SK-N-SH treated with all-trans-retinoic acid at 6 μM for 48 hours (cell line): ENCODE data around the gene ASCL2.

ENCODE experiments used
- ATAC-seq: fragments of 200-7000 bp; cut with Tn5 transposase; 3 replicates; pipeline ENCODE4 v1.9.1; 2020; ENCODE audit warnings: mild to moderate bottlenecking, moderate library complexity
- ARNTL ChIP-seq: fragments of 450-650 bp; formaldehyde crosslinking; IDR thresholded peaks from 2 replicates; pipeline ENCODE4 v1.5.0; 2020; ENCODE audit warnings: low read depth, mild to moderate bottlenecking, moderate library complexity, borderline replicate concordance
- BACH2 ChIP-seq: fragments of 250-450 bp; sonication (Bioruptor Pico); IDR thresholded peaks from 2 replicates; pipeline ENCODE4 v1.9.0; 2021; ENCODE audit warnings: mild to moderate bottlenecking, borderline replicate concordance
- CSDC2 ChIP-seq: fragments of 250-450 bp; sonication (Bioruptor Pico); IDR thresholded peaks from 2 replicates; pipeline ENCODE4 v1.5.0; 2020; ENCODE audit warnings: mild to moderate bottlenecking, moderate library complexity
- ISL1 ChIP-seq: fragments of 250-450 bp; sonication (Bioruptor Pico); IDR thresholded peaks from 2 replicates; pipeline ENCODE4 v2.1.2; 2022; ENCODE audit warnings: mild to moderate bottlenecking, moderate library complexity
- OSR1 ChIP-seq: fragments of 250-450 bp; sonication (Bioruptor Pico); IDR thresholded peaks from 2 replicates; pipeline ENCODE4 v1.8.0; 2022; ENCODE audit warnings: moderate library complexity, mild to moderate bottlenecking, inconsistent platforms
- PPARA ChIP-seq: fragments of 250-450 bp; sonication (Bioruptor Pico); IDR thresholded peaks from 2 replicates; pipeline ENCODE4 v1.5.0; 2020; ENCODE audit warnings: mild to moderate bottlenecking, borderline replicate concordance
- RARB ChIP-seq: fragments of 250-450 bp; sonication (Bioruptor Pico); IDR thresholded peaks from 2 replicates; pipeline ENCODE4 v1.8.0; 2021; ENCODE audit warnings: mild to moderate bottlenecking, moderate library complexity
- SNAI2 ChIP-seq: fragments of 250-450 bp; sonication (Bioruptor Pico); IDR thresholded peaks from 2 replicates; pipeline ENCODE4 v1.5.0; 2020; ENCODE audit warnings: mild to moderate bottlenecking, moderate library complexity
- TCF4 ChIP-seq: fragments of 250-450 bp; sonication (Bioruptor Pico); IDR thresholded peaks from 2 replicates; pipeline ENCODE4 v1.8.0; 2021; ENCODE audit warnings: mild to moderate bottlenecking, moderate library complexity, borderline replicate concordance
- ZFP3 ChIP-seq: fragments of 250-450 bp; sonication (Bioruptor Pico); IDR thresholded peaks from 2 replicates; pipeline ENCODE4 v1.5.0; 2020; ENCODE audit warnings: mild to moderate bottlenecking, moderate library complexity
- ZFP30 ChIP-seq: fragments of 450-650 bp; formaldehyde crosslinking; IDR thresholded peaks from 2 replicates; pipeline ENCODE4 v1.5.0; 2022; ENCODE audit warnings: mild to moderate bottlenecking, moderate library complexity
- ZNF565 ChIP-seq: fragments of 450-650 bp; formaldehyde crosslinking; conservative IDR thresholded peaks from 2 replicates; pipeline ENCODE4 v1.5.0; 2020; ENCODE audit warnings: low read depth, mild to moderate bottlenecking, moderate library complexity
- ZNF8 ChIP-seq: fragments of 450-650 bp; formaldehyde crosslinking; IDR thresholded peaks from 2 replicates; pipeline ENCODE4 v1.5.0; 2020; ENCODE audit warnings: mild to moderate bottlenecking, moderate library complexity
- TF ChIP-seq, protein P1 (sequence below): fragments of 250-450 bp; sonication (Bioruptor Pico); IDR thresholded peaks from 2 replicates; pipeline ENCODE4 v1.5.1; 2021; ENCODE audit warnings: mild to moderate bottlenecking, moderate library complexity
- TF ChIP-seq, protein P2 (sequence below): fragments of 250-450 bp; sonication (Bioruptor Pico); IDR thresholded peaks from 2 replicates; pipeline ENCODE4 v1.5.0; 2020; ENCODE audit warnings: mild to moderate bottlenecking, moderate library complexity
- TF ChIP-seq, protein P3 (sequence below): fragments of 250-450 bp; sonication (Bioruptor Pico); IDR thresholded peaks from 2 replicates; pipeline ENCODE4 v1.8.0; 2020; ENCODE audit warnings: mild to moderate bottlenecking, moderate library complexity, borderline replicate concordance

Gene ASCL2

DNA sequence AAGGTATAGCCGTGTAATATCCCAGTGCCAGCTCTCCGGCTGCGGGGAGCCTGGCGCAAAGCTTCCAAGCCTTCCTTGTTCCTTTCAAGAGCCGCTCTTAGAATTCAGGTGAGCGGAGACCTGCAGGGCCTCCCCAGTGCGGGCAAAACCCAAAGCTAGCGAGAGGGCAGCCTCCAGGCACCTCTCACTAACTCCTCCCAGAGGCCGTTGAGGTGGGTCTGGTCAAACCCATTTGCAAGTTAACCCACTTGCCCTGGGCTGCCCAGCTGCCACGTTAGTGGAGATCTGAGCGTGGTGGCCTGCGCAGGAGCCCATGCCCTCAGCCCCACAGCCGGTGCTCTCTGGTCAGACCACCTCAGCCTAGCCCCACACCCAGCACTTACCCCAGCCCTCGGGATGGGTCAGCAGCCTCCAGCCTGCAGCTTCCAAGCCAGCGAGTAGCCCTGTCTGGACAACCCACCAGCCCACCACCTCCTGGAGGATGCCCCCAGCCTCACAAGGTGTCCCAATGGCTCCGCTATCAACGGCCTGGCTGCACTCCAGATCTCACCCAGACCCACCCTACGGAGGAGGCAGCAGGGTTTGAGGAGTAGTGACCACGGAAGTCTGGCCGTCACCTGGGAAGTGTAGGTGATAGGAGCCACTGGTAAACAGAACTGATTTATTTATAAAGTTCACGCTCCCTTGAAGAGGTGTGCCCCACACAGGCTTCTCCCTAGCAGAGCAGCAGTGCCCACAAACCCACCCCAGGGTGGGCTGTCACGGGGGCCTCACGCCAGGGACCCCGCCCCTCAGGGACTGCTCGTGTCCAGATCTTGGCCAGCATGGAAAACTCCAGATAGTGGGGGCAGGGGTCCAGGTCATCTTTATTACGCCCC, 2.3 kb downstream of the ASCL2 start:
- TF ChIP-seq BACH2 (CRISPR knock-in tag) (no peak), ZNF565 (no peak), ZFP3 (CRISPR knock-in tag) (no peak), ZFP30 (no peak), TCF4 (CRISPR knock-in tag) (no peak), ARNTL (CRISPR knock-in tag) (no peak), ZNF8 (CRISPR knock-in tag) (no peak), ISL1 (CRISPR knock-in tag) (no peak), PPARA (CRISPR knock-in tag) (no peak), SNAI2 (CRISPR knock-in tag) (no peak)
- TF ChIP-seq, protein P1, sequence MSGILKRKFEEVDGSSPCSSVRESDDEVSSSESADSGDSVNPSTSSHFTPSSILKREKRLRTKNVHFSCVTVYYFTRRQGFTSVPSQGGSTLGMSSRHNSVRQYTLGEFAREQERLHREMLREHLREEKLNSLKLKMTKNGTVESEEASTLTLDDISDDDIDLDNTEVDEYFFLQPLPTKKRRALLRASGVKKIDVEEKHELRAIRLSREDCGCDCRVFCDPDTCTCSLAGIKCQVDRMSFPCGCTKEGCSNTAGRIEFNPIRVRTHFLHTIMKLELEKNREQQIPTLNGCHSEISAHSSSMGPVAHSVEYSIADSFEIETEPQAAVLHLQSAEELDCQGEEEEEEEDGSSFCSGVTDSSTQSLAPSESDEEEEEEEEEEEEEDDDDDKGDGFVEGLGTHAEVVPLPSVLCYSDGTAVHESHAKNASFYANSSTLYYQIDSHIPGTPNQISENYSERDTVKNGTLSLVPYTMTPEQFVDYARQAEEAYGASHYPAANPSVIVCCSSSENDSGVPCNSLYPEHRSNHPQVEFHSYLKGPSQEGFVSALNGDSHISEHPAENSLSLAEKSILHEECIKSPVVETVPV (CRISPR knock-in tag) = no peak
- TF ChIP-seq, protein P2, sequence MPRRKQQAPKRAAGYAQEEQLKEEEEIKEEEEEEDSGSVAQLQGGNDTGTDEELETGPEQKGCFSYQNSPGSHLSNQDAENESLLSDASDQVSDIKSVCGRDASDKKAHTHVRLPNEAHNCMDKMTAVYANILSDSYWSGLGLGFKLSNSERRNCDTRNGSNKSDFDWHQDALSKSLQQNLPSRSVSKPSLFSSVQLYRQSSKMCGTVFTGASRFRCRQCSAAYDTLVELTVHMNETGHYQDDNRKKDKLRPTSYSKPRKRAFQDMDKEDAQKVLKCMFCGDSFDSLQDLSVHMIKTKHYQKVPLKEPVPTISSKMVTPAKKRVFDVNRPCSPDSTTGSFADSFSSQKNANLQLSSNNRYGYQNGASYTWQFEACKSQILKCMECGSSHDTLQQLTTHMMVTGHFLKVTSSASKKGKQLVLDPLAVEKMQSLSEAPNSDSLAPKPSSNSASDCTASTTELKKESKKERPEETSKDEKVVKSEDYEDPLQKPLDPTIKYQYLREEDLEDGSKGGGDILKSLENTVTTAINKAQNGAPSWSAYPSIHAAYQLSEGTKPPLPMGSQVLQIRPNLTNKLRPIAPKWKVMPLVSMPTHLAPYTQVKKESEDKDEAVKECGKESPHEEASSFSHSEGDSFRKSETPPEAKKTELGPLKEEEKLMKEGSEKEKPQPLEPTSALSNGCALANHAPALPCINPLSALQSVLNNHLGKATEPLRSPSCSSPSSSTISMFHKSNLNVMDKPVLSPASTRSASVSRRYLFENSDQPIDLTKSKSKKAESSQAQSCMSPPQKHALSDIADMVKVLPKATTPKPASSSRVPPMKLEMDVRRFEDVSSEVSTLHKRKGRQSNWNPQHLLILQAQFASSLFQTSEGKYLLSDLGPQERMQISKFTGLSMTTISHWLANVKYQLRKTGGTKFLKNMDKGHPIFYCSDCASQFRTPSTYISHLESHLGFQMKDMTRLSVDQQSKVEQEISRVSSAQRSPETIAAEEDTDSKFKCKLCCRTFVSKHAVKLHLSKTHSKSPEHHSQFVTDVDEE (CRISPR knock-in tag) = no peak
- ATAC-seq = no peak

DNA sequence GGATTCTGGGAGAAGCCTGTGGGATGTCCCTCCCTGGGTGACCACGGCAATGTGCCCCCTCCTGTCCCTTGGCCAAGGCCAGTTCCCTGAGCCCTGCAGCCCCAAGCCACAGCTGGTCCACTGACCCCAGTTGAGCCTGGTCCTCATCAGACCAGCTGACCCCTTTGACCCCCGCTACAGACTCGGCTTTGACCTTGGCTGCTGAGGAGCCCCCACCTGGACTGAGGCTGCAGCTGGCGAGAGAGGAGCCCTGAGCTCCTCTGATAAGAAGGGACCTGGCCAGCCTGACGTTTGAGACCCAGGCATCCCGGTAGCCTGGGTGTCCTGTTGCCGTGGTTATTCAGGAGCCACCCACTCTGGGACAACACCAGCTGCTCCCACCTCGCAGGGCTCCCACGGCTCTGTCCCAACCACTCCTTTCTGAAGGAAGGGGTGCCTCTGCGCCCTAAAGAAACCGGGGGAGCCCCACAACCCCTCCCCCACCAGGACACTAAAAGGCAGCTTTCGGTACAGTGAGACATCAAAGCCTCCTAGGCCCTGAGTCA, 3.0 kb downstream of the ASCL2 start:
- TF ChIP-seq, protein P2 (CRISPR knock-in tag) = no peak
- no peak for TF ChIP-seq SNAI2 (CRISPR knock-in tag)
- no peak for ATAC-seq

DNA sequence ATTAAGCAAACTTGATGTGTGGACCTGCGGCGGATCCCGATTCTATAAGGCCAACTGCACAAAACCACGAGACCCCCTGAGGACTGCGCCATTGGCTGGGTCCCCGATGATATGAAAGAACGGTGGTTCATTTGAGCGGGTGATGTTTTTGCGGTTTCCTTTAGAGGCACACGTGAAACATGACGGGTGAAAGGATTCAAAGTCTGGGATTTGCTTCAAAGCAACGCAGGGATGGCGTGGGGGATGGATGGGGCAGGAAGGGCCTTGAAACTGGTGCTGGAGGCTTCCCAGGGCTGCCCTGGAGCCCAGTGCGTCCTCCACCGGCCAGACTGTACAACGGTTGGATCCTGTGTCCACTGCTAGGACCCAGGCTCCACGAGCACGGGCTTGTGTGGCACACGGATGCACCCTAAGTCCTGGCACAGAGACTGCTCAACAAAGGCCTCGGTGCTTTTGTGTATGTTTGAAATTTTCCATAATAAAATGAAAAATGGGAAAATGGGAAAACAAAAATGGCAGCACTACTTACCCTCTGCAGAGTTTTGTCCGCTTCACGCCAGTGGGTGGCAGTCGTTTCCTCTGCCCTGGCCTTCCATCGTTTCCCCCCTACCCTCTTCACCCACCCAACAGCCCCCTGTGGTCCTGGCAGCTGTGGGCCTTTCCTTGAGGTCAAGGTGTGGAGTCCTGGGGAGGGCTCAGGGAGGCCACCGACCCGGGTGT, 3.6 kb downstream of the ASCL2 start:
- ATAC-seq = no peak
- TF ChIP-seq ISL1 (CRISPR knock-in tag) (no peak), RARB (no peak), ARNTL (CRISPR knock-in tag) (no peak), CSDC2 (CRISPR knock-in tag) (no peak), OSR1 (no peak), ZFP30 (no peak)
- TF ChIP-seq, protein P2 (CRISPR knock-in tag) = no peak
- TF ChIP-seq, protein P1 (CRISPR knock-in tag) = no peak
- TF ChIP-seq, protein P3, sequence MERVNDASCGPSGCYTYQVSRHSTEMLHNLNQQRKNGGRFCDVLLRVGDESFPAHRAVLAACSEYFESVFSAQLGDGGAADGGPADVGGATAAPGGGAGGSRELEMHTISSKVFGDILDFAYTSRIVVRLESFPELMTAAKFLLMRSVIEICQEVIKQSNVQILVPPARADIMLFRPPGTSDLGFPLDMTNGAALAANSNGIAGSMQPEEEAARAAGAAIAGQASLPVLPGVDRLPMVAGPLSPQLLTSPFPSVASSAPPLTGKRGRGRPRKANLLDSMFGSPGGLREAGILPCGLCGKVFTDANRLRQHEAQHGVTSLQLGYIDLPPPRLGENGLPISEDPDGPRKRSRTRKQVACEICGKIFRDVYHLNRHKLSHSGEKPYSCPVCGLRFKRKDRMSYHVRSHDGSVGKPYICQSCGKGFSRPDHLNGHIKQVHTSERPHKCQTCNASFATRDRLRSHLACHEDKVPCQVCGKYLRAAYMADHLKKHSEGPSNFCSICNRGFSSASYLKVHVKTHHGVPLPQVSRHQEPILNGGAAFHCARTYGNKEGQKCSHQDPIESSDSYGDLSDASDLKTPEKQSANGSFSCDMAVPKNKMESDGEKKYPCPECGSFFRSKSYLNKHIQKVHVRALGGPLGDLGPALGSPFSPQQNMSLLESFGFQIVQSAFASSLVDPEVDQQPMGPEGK (CRISPR knock-in tag) = no peak
